Testis (tissue), 3 donors: ENCODE measurements around the gene SMIM32. TPM values are rescaled to one million over a fixed set of nuclear protein-coding genes. Genes with fewer than 3 reads are reported as not detected.

Source experiments
- DNase-seq: peaks from one replicate; pipeline ENCODE4 v3.0.0-alpha.2; 2019
- H3K27ac ChIP-seq, 2 donors: fragments of 200-600 bp; sonication (generic); one replicate each; pipeline ENCODE4 v1.5.1; 2019
- H3K27me3 ChIP-seq: fragments of 200-600 bp; sonication (generic); one replicate; pipeline ENCODE4 v1.5.1; 2019
- H3K36me3 ChIP-seq: fragments of 200-600 bp; sonication (generic); one replicate; pipeline ENCODE4 v1.5.1; 2017; ENCODE audit warnings: low read depth; ENCODE audit errors: missing control alignments
- H3K4me1 ChIP-seq: fragments of 200-600 bp; sonication (generic); one replicate; pipeline ENCODE4 v1.5.1; 2019
- H3K4me3 ChIP-seq, 2 donors: fragments of 200-600 bp; sonication (generic); one replicate each; pipeline ENCODE4 v1.5.1; 2017 to 2019
- H3K9me3 ChIP-seq: fragments of 200-600 bp; sonication (generic); one replicate; pipeline ENCODE4 v1.5.1; 2017
- CTCF ChIP-seq, 3 experiments: fragments of 450-650 bp in 2 of 3; fragments of 200-600 bp in 1 of 3; sonication (generic) in 1 of 3; IDR thresholded peaks; one replicate each; pipeline ENCODE4 v1.5.1; 2016 to 2019; ENCODE audit warnings: antibody characterized with exemption in 3 of 3, mild to moderate bottlenecking in 2 of 3, moderate library complexity in 1 of 3
- POLR2A ChIP-seq: fragments of 450-650 bp; IDR thresholded peaks from one replicate; pipeline ENCODE4 v1.6.1; 2017; ENCODE audit warnings: antibody characterized with exemption, mild to moderate bottlenecking, moderate library complexity
- WGBS, 2 donors: methylation state at CpG; one replicate each; pipeline ENCODE4 v1.1.5; 2018; 5-methylcytosine and 5-hydroxymethylcytosine counted together
- intact Hi-C: fragments of 100-400 bp; cut with DNase I; formaldehyde crosslinking; loops from one replicate; pipeline ENCODE4 v1.15.1; 2023; ENCODE audit warnings: low total_unique reads
- polyA plus RNA-seq: library from polyadenylated mRNA; stranded (reverse); fragments of 350-450 nt; fragmentation: Illumina TruSeq; extraction: RNeasy Lipid Tissue Mini Kit (QIAGEN cat#74804); gene quantifications from one replicate; pipeline ENCODE4 v1.2.3, GENCODE V29; 2014; ENCODE audit warnings: low read depth, low replicate concordance; ENCODE audit not compliant: insufficient read depth
- total RNA-seq, 2 donors: library from RNA; depleted of rRNA; stranded (reverse); fragments of >200 nt; gene quantifications; one replicate each; pipeline ENCODE4 v1.2.3, GENCODE V29; 2016

The SMIM32 gene
- total and polyA plus RNA-seq, 3 donors from 2014 or later, result 0.50 TPM; not detected in 2

- H3K4me1 ChIP-seq, result no peaks in the 10 kb centered on the region
- H3K27me3 ChIP-seq, result no peaks in the 10 kb centered on the region
- no peaks in the 10 kb centered on the region for H3K9me3 ChIP-seq
- TF ChIP-seq POLR2A, result no peak
- no peak for TF ChIP-seq CTCF (IDR thresholded peaks at IDR 0.05)
- 96 to 98% methylated on average over 3 of the region's 3 CpGs for WGBS, 2 donors
- H3K27ac ChIP-seq, result no peak overlapping the region
- DNase-seq, result no peak
- no peaks in the 10 kb centered on the region for H3K36me3 ChIP-seq
- intact Hi-C loops, result no loop called here
- H3K4me3 ChIP-seq, result no peak overlapping the region
Observed at GRCh38 chr5:136169218-136169617, 23.7 kb downstream of the SMIM32 start.

- TF ChIP-seq CTCF (IDR thresholded peaks at IDR 0.05) (no peak), POLR2A (no peak)
- H3K27me3 ChIP-seq, result no peaks in the 10 kb centered on the region
- no peaks in the 10 kb centered on the region for H3K9me3 ChIP-seq
- H3K4me3 ChIP-seq, result no peak overlapping the region
- DNase-seq, result no peak
- WGBS, 2 donors, result 77 to 78% methylated on average over 4 of the region's 4 CpGs
- H3K27ac ChIP-seq, result no peak overlapping the region
- H3K4me1 ChIP-seq, result no peaks in the 10 kb centered on the region
- intact Hi-C loops, result no loop called here
- H3K36me3 ChIP-seq, result no peaks in the 10 kb centered on the region
Observed at GRCh38 chr5:136166909-136167308, 26.1 kb downstream of the SMIM32 start.

GRCh38 chr5:136164226-136164625 is 28.7 kb downstream of the SMIM32 start:
- H3K27ac ChIP-seq, result no peak overlapping the region
- no peaks in the 10 kb centered on the region for H3K27me3 ChIP-seq
- WGBS, 2 donors, result 88 to 97% methylated on average over 1 of the region's 1 CpG
- H3K36me3 ChIP-seq, result no peaks in the 10 kb centered on the region
- H3K4me3 ChIP-seq, result no peak overlapping the region
- no peak for DNase-seq
- intact Hi-C loops, result no loop called here
- no peaks in the 10 kb centered on the region for H3K9me3 ChIP-seq
- no peaks in the 10 kb centered on the region for H3K4me1 ChIP-seq
- TF ChIP-seq POLR2A (no peak), CTCF (IDR thresholded peaks at IDR 0.05) (no peak)

GRCh38 chr5:136162008-136162407 is 31.0 kb downstream of the SMIM32 start:
- Histone ChIP-seq H3K9me3 (no peaks in the 10 kb centered on the region), H3K4me3 (no peak overlapping the region), H3K27ac (no peak overlapping the region), H3K4me1 (no peaks in the 10 kb centered on the region), H3K36me3 (no peaks in the 10 kb centered on the region), H3K27me3 (no peaks in the 10 kb centered on the region)
- intact Hi-C loops, result no loop called here
- TF ChIP-seq POLR2A (no peak), CTCF (IDR thresholded peaks at IDR 0.05) (no peak)
- DNase-seq, result no peak
- 59 to 62% methylated on average over 4 of the region's 4 CpGs for WGBS, 2 donors

GRCh38 chr5:136159457-136159856 is 33.5 kb downstream of the SMIM32 start:
- Histone ChIP-seq H3K36me3 (no peaks in the 10 kb centered on the region), H3K4me3 (no peak overlapping the region), H3K4me1 (no peaks in the 10 kb centered on the region), H3K27ac (no peak overlapping the region), H3K27me3 (no peaks in the 10 kb centered on the region), H3K9me3 (no peaks in the 10 kb centered on the region)
- TF ChIP-seq POLR2A (no peak), CTCF (IDR thresholded peaks at IDR 0.05) (no peak)
- WGBS, 2 donors, result 61 to 70% methylated on average over 3 of the region's 3 CpGs
- intact Hi-C loops, result no loop called here
- no peak for DNase-seq
